Measurements from ENCODE around the gene GALM. TPM values are rescaled to one million over a fixed set of nuclear protein-coding genes. Genes with fewer than 3 reads are reported as not detected.

GALM gene
- total and polyA plus RNA-seq, 2 donors from 2014 or later, result 17.9 to 79.9 TPM

DNA sequence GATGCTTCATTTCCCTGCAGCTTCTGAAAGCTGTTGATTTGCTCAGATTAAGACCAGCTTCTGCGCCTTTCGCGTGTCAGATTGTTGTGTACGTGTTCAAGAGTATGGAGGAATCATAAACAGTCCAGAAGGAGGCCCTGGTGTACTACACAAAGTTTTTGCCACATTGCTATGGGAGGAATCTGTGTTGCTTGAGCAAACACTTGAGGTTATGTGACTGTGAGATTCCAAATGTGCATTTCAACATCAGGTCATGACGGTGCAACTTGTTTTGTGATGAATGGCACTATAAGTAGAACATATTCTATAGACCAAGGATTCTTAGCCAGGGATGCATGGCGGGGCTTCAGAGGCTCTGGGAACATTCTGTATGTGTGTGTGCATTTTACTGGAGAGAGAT lies 50.3 kb downstream of the GALM start:
- FAIRE-seq, result no peak
- Histone ChIP-seq H3K4me1 (ENCODE audit: control insufficient read depth in 2 of 3, insufficient read depth in 2 of 3, low read depth in 1 of 3, low read length in 3 of 3) (peaks cover 0 to 8% (median 5%) of the 10 kb centered on the region in 3 donors), H3K4me3 (ENCODE audit: low read length in 3 of 3) (no peak overlapping the region), H3K27me3 (ENCODE audit: control insufficient read depth, insufficient read depth, low read length) (no peaks in the 10 kb centered on the region), H3K9ac (ENCODE audit: low read length in 3 of 3) (no peak overlapping the region), H3K9me3 (ENCODE audit: control insufficient read depth in 2 of 3, insufficient read depth in 1 of 3, low read length in 3 of 3) (no peaks in the 10 kb centered on the region), H3K36me3 (ENCODE audit: control insufficient read depth in 2 of 3, insufficient read depth in 3 of 3, low read length in 3 of 3) (peaks cover 3 to 19% (median 6%) of the 10 kb centered on the region in 3 donors), H3K27ac (ENCODE audit: low read depth in 2 of 2, low read length in 2 of 2) (no peak overlapping the region)
- intact Hi-C loops (cut with DNase I), result no loop called here
- DNase-seq, result no peak
- TF ChIP-seq, protein P1, sequence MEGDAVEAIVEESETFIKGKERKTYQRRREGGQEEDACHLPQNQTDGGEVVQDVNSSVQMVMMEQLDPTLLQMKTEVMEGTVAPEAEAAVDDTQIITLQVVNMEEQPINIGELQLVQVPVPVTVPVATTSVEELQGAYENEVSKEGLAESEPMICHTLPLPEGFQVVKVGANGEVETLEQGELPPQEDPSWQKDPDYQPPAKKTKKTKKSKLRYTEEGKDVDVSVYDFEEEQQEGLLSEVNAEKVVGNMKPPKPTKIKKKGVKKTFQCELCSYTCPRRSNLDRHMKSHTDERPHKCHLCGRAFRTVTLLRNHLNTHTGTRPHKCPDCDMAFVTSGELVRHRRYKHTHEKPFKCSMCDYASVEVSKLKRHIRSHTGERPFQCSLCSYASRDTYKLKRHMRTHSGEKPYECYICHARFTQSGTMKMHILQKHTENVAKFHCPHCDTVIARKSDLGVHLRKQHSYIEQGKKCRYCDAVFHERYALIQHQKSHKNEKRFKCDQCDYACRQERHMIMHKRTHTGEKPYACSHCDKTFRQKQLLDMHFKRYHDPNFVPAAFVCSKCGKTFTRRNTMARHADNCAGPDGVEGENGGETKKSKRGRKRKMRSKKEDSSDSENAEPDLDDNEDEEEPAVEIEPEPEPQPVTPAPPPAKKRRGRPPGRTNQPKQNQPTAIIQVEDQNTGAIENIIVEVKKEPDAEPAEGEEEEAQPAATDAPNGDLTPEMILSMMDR (IDR thresholded peaks at IDR 0.05; ENCODE audit: borderline replicate concordance, extremely low read depth, insufficient read depth), result no peak

DNA sequence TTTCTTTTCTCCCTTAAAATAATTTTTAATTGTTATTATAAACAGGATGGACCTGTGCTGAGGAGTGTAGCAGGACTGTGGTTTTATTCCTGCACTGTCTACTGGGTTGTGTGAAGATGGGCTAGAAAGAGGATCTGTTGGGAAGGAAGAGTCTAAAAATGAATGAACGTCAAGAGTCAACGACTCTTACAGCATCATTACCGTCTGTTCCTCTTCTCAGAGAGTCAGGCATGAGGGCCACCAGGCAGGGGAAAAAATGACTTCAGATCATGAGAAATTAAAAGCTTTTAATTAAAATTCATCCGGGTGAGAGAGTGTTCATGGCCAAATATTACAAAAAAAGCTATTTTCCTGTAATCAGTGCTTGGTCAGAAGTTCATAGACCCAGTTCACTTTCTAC lies 52.7 kb downstream of the GALM start:
- Histone ChIP-seq H3K9ac (ENCODE audit: low read length in 3 of 3) (no peak overlapping the region), H3K36me3 (ENCODE audit: control insufficient read depth in 2 of 3, insufficient read depth in 3 of 3, low read length in 3 of 3) (peaks cover 0 to 15% (median 0%) of the 10 kb centered on the region in 3 donors), H3K9me3 (ENCODE audit: control insufficient read depth in 2 of 3, insufficient read depth in 1 of 3, low read length in 3 of 3) (no peaks in the 10 kb centered on the region), H3K4me3 (ENCODE audit: low read length in 3 of 3) (no peak overlapping the region), H3K27ac (ENCODE audit: low read depth in 2 of 2, low read length in 2 of 2) (no peak overlapping the region), H3K27me3 (ENCODE audit: control insufficient read depth, insufficient read depth, low read length) (no peaks in the 10 kb centered on the region), H3K4me1 (ENCODE audit: control insufficient read depth in 2 of 3, insufficient read depth in 2 of 3, low read depth in 1 of 3, low read length in 3 of 3) (peaks cover 0 to 11% (median 9%) of the 10 kb centered on the region in 3 donors)
- DNase-seq (no peak), FAIRE-seq (no peak)
- TF ChIP-seq, protein P1 (IDR thresholded peaks at IDR 0.05; ENCODE audit: borderline replicate concordance, extremely low read depth, insufficient read depth), result no peak
- intact Hi-C loops (cut with DNase I), result no loop called here

DNA sequence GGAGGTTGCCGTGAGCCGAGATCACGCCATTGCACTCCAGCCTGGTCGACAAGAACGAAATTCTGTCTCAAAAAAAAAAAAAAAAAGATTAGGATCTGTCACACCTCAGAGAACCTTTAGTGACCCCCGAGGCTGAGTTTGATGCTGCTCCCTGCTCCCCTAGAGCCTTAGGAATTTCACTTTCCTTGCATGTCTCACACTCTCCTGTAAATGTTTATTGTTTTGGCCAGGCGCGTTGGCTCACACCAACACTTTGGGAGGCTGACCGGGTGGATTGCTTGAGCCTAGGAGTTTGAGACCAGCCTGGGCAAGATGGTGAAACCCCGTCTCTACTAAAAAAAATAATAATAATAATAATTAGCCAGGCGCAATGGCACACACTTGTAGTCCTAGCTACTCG lies 53.8 kb downstream of the GALM start:
- no peak overlapping the region for H3K4me3 ChIP-seq (ENCODE audit: low read length in 3 of 3)
- intact Hi-C loops (cut with DNase I), result loop anchor here (10.0 kb wide), 1 partner anchor 135 kb away; no protein-coding TSS in a partner anchor
- no peaks in the 10 kb centered on the region for H3K9me3 ChIP-seq (ENCODE audit: control insufficient read depth in 2 of 3, insufficient read depth in 1 of 3, low read length in 3 of 3)
- H3K27ac ChIP-seq (ENCODE audit: low read depth in 2 of 2, low read length in 2 of 2), result no peak overlapping the region
- H3K27me3 ChIP-seq (ENCODE audit: control insufficient read depth, insufficient read depth, low read length), result no peaks in the 10 kb centered on the region
- FAIRE-seq, result no peak
- no peak overlapping the region for H3K9ac ChIP-seq (ENCODE audit: low read length in 3 of 3)
- peaks cover 0 to 11% (median 9%) of the 10 kb centered on the region in 3 donors for H3K4me1 ChIP-seq (ENCODE audit: control insufficient read depth in 2 of 3, insufficient read depth in 2 of 3, low read depth in 1 of 3, low read length in 3 of 3)
- DNase-seq, result peak in 1 of 5 donors; percentile 14
- peaks cover 0 to 15% (median 0%) of the 10 kb centered on the region in 3 donors for H3K36me3 ChIP-seq (ENCODE audit: control insufficient read depth in 2 of 3, insufficient read depth in 3 of 3, low read length in 3 of 3)
- TF ChIP-seq, protein P1 (IDR thresholded peaks at IDR 0.05; ENCODE audit: borderline replicate concordance, extremely low read depth, insufficient read depth), result no peak
